CD4-positive, alpha-beta T cell (primary cell): ENCODE results near the gene GNPDA2. TPM values are rescaled to one million over a fixed set of nuclear protein-coding genes. Genes with fewer than 3 reads are reported as not detected.

ENCODE experiments used
- ATAC-seq: fragments of 200-7000 bp; cut with Tn5 transposase; one replicate; pipeline ENCODE4 v1.10.0; 2022; ENCODE audit warnings: mild to moderate bottlenecking; ENCODE audit not compliant: poor library complexity
- CTCF ChIA-PET: fragments of 350-600 bp; sonication (Branson Sonifier 250); formaldehyde crosslinking; loops from one replicate; lab custom pipeline; 2021; ENCODE audit warnings: antibody characterized with exemption, inconsistent platforms; lab: Charles Lee
- POLR2A ChIA-PET: fragments of 350-600 bp; sonication (Branson Sonifier 250); formaldehyde crosslinking; loops from one replicate; lab custom pipeline; 2021; ENCODE audit warnings: antibody characterized with exemption, inconsistent platforms; lab: Charles Lee
- DNase-seq, 14 experiments: peaks; one replicate each; pipeline ENCODE4 v3.0.0-alpha.2; 2013 to 2020; ENCODE audit warnings: mixed read lengths in 2 of 14
- H3K27ac ChIP-seq, 2 donors: one replicate each; pipeline versions ENCODE4 v1.5.1 to v1.7.0; 2013; ENCODE audit warnings: low read length in 2 of 2, low read depth in 1 of 2, mild to moderate bottlenecking in 1 of 2
- H3K27me3 ChIP-seq, 2 experiments: 1 replicate in 1 of 2; 2 replicates in 1 of 2; pipeline versions ENCODE4 v1.6.1 to v1.7.0; 2013; ENCODE audit warnings: low read length in 2 of 2, control low read depth in 1 of 2, mild to moderate bottlenecking in 1 of 2, moderate library complexity in 1 of 2; ENCODE audit not compliant: insufficient read depth in 2 of 2, control insufficient read depth in 1 of 2
- H3K36me3 ChIP-seq: one replicate; pipeline ENCODE4 v1.6.1; 2013; ENCODE audit warnings: low read length, control low read depth; ENCODE audit not compliant: insufficient read depth
- H3K4me1 ChIP-seq: one replicate; pipeline ENCODE4 v1.6.1; 2013; ENCODE audit warnings: low read length, control low read depth; ENCODE audit not compliant: insufficient read depth
- H3K4me3 ChIP-seq: one replicate; pipeline ENCODE4 v1.5.1; 2013; ENCODE audit warnings: mild to moderate bottlenecking, low read length, moderate library complexity
- H3K9me3 ChIP-seq, 2 experiments: 1 replicate in 1 of 2; 2 replicates in 1 of 2; pipeline versions ENCODE4 v1.6.1 to v1.7.0; 2013; ENCODE audit warnings: low read length in 2 of 2, mild to moderate bottlenecking in 2 of 2, control low read depth in 1 of 2, moderate library complexity in 1 of 2; ENCODE audit not compliant: control insufficient read depth in 1 of 2, insufficient read depth in 1 of 2
- H3K27ac Mint-ChIP-seq: one replicate; pipeline ENCODE4 v1.8.0; 2020; ENCODE audit warnings: mixed read lengths
- H3K27me3 Mint-ChIP-seq: one replicate; pipeline ENCODE4 v1.8.0; 2021; ENCODE audit warnings: mixed read lengths
- H3K36me3 Mint-ChIP-seq: one replicate; pipeline ENCODE4 v1.8.0; 2021; ENCODE audit warnings: low read depth, mixed read lengths
- H3K4me1 Mint-ChIP-seq: one replicate; pipeline ENCODE4 v1.8.0; 2021; ENCODE audit warnings: low read depth, mixed read lengths
- H3K4me3 Mint-ChIP-seq: one replicate; pipeline ENCODE4 v1.8.0; 2020; ENCODE audit warnings: mild to moderate bottlenecking, mixed read lengths
- H3K9me3 Mint-ChIP-seq: one replicate; pipeline ENCODE4 v1.8.0; 2020; ENCODE audit warnings: mixed read lengths
- CTCF ChIP-seq: fragments of 200-600 bp; IDR thresholded peaks from one replicate; pipeline ENCODE4 v1.8.0; 2022; ENCODE audit warnings: antibody characterized with exemption, mild to moderate bottlenecking
- intact Hi-C, 2 experiments: fragments of 100-400 bp; cut with DNase I in 1 of 2; cut with micrococcal nuclease in 1 of 2; formaldehyde crosslinking; loops; one replicate each; pipeline versions ENCODE4 v1.15.1 to v1.9.0; 2023 to 2025; cut with DNase I, micrococcal nuclease
- polyA plus RNA-seq, 2 donors: library from polyadenylated mRNA; unstranded; fragments of 120-200 nt; gene quantifications; one replicate each; pipeline ENCODE4 v1.2.1, GENCODE V29; 2013
- total RNA-seq, 174 experiments: library from RNA in 2 of 174; stranded (reverse) in 2 of 174; gene quantifications; one replicate each; pipeline ENCODE4 v1.2.3 and lab custom pipeline; 2021 to 2026

GNPDA2 gene
- total RNA-seq (1 to 10 TPM; 7.6 to 9.0 TPM), total RNA-seq (lab: John Stamatoyannopoulos, UW) (11.4 to 46.4 (median 23.1) reads per million in 172 experiments)
- 17.3 TPM for polyA plus RNA-seq (2013, experiment 1 of 2)
- polyA plus RNA-seq (2013, experiment 2 of 2), result 19.7 TPM

GRCh38 chr4:44726038-44726871, at the start of gene GNPDA2:
Gene GNPDA2, minus strand, starts transcription at chr4:44726556. Its CDS starts 4,349 bp downstream, at chr4:44722207.
- H3K36me3 Mint-ChIP-seq, result peaks cover 17% of the 10 kb centered on the region
- H3K4me3 ChIP-seq, result peak within 1 kb of the TSS; percentile 91
- H3K27me3 ChIP-seq, result no peaks in the 10 kb centered on the region
- peak within 1 kb of the TSS; percentile 83 for H3K27ac Mint-ChIP-seq
- POLR2A ChIA-PET, result interaction anchor here (1.6 to 4.7 kb wide), 4 partner anchors 8 to 48 kb away, joined by 5 to 76 read pairs (median 8); partner anchors contain the start of gene GUF1
- H3K4me3 Mint-ChIP-seq, result peak within 1 kb of the TSS; percentile 95
- H3K4me1 Mint-ChIP-seq, result peaks cover 53% of the 10 kb centered on the region
- no peaks in the 10 kb centered on the region for H3K9me3 Mint-ChIP-seq
- TF ChIP-seq CTCF, result no peak
- H3K4me1 ChIP-seq, result peaks cover 25% of the 10 kb centered on the region
- peak; percentile 85 for ATAC-seq
- no peaks in the 10 kb centered on the region for H3K27me3 Mint-ChIP-seq
- peak; percentile 63 to 91 (median 77) for DNase-seq
- H3K27ac ChIP-seq, result peak within 1 kb of the TSS in 1 of 2 donors; percentile 50
- H3K36me3 ChIP-seq, result no peaks in the 10 kb centered on the region
- CTCF ChIA-PET, result interaction anchor here (1.0 to 1.2 kb wide), 2 partner anchors 33 to 48 kb away, joined by 4 read pairs; partner anchors contain the start of gene GUF1
- intact Hi-C loops, result loop anchor here in 1 of 2 experiments (5.0 kb wide), 1 partner anchor 49 kb away; the partner anchor contains the start of gene GUF1
- H3K9me3 ChIP-seq, result no peaks in the 10 kb centered on the region

GRCh38 chr4:44772340-44772739, 46.0 kb upstream of the GNPDA2 start:
- Histone ChIP-seq H3K9me3 (peaks cover 0 to 4% of the 10 kb centered on the region in 2 experiments), H3K27me3 (peaks cover 0 to 3% of the 10 kb centered on the region in 2 experiments), H3K4me1 (no peaks in the 10 kb centered on the region), H3K27ac (no peak overlapping the region), H3K4me3 (no peak overlapping the region), H3K36me3 (no peaks in the 10 kb centered on the region)
- intact Hi-C loops, result no loop called here
- ChIA-PET CTCF (no interaction called here), POLR2A (no interaction called here)
- Mint-ChIP-seq H3K4me1 (no peaks in the 10 kb centered on the region), H3K36me3 (no peaks in the 10 kb centered on the region), H3K27ac (no peak overlapping the region), H3K9me3 (peaks cover 6% of the 10 kb centered on the region), H3K27me3 (peaks cover 20% of the 10 kb centered on the region), H3K4me3 (no peak overlapping the region)
- no peak for ATAC-seq
- no peak for DNase-seq
- no peak for TF ChIP-seq CTCF

- H3K9me3 Mint-ChIP-seq, result peaks cover 6% of the 10 kb centered on the region
Observed at GRCh38 chr4:44771789-44772188, 45.4 kb upstream of the GNPDA2 start.

More at GRCh38 chr4:44771789-44772188, 45.4 kb upstream of the GNPDA2 start:
- H3K36me3 Mint-ChIP-seq, result no peaks in the 10 kb centered on the region
- CTCF ChIA-PET, result no interaction called here
- intact Hi-C loops, result no loop called here
- no peak overlapping the region for H3K4me3 ChIP-seq
- POLR2A ChIA-PET, result no interaction called here
- no peak overlapping the region for H3K27ac Mint-ChIP-seq
- H3K4me3 Mint-ChIP-seq, result no peak overlapping the region
- DNase-seq (no peak), ATAC-seq (no peak)
- H3K4me1 ChIP-seq, result no peaks in the 10 kb centered on the region
- no peaks in the 10 kb centered on the region for H3K4me1 Mint-ChIP-seq
- H3K36me3 ChIP-seq, result no peaks in the 10 kb centered on the region
- peaks cover 0 to 4% of the 10 kb centered on the region in 2 experiments for H3K9me3 ChIP-seq
- TF ChIP-seq CTCF, result no peak
- peaks cover 20% of the 10 kb centered on the region for H3K27me3 Mint-ChIP-seq
- H3K27me3 ChIP-seq, result peaks cover 0 to 3% of the 10 kb centered on the region in 2 experiments
- H3K27ac ChIP-seq, result no peak overlapping the region
